ENCODE results near the gene FRAT1.

FRAT1 gene, protein sequence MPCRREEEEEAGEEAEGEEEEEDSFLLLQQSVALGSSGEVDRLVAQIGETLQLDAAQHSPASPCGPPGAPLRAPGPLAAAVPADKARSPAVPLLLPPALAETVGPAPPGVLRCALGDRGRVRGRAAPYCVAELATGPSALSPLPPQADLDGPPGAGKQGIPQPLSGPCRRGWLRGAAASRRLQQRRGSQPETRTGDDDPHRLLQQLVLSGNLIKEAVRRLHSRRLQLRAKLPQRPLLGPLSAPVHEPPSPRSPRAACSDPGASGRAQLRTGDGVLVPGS

DNA sequence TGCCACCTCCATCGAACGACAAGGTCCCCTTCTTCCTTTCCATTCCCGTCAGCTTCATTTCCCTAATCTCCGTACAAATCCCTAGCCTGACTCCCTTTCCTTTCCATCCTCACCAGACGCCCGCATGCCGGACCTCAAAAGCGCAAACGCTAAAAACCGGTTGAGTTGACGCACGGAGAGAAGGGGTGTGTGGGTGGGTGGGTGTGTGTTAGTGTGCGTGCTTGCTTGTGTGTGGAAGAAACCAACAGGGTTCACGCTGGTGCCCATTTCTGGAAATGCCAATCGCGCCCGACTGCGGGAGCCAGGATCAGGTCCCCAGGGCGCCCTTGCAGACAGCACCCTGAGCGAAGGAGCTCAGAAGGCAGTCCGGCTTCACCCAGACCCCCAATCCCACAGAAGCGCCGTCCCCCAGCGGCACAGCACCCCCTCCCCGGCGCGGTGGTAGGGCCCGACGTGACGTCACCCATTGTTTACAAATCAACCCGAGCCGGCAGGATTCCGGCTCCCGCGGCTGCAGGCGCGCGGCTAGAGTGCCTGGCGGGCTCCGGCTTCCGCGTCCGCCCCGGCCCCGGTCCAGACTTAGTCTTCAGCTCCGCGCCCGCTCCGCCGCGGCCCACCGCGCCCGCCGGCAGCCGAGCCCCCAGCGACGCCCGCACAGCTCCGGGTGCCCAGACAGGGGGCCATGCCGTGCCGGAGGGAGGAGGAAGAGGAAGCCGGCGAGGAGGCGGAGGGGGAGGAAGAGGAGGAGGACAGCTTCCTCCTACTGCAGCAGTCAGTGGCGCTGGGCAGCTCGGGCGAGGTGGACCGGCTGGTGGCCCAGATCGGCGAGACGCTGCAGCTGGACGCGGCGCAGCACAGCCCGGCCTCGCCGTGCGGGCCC, at the start of gene FRAT1:
Gene FRAT1, plus strand, starts transcription at position 500 of the 880 bp plus-strand sequence. Its CDS starts 183 bp downstream, at position 683.
- TF ChIP-seq CTCF (IDR thresholded peaks at IDR 0.05; ENCODE audit: low read depth, low read length): no peak
- H3K4me3 ChIP-seq (replicated peaks in 1 of 2; ENCODE audit: low read depth in 2 of 2, low read length in 2 of 2): peak within 1 kb of the TSS; percentile 66 to 69
- peak; percentile 91 to 95 for DNase-seq (ENCODE audit: low read depth in 2 of 2)

GRCh38 chr10:97270523-97271154, 48.4 kb upstream of the FRAT1 start:
- peak; percentile 63 to 64 for DNase-seq (ENCODE audit: low read depth in 2 of 2)
- no peak for TF ChIP-seq CTCF (IDR thresholded peaks at IDR 0.05; ENCODE audit: low read depth, low read length)
- no peak overlapping the region for H3K4me3 ChIP-seq (replicated peaks in 1 of 2; ENCODE audit: low read depth in 2 of 2, low read length in 2 of 2)

GRCh38 chr10:97273700-97274099, 45.4 kb upstream of the FRAT1 start:
- H3K4me3 ChIP-seq (replicated peaks in 1 of 2; ENCODE audit: low read depth in 2 of 2, low read length in 2 of 2): no peak overlapping the region
- no peak for DNase-seq (ENCODE audit: low read depth in 2 of 2)
- no peak for TF ChIP-seq CTCF (IDR thresholded peaks at IDR 0.05; ENCODE audit: low read depth, low read length)

DNA sequence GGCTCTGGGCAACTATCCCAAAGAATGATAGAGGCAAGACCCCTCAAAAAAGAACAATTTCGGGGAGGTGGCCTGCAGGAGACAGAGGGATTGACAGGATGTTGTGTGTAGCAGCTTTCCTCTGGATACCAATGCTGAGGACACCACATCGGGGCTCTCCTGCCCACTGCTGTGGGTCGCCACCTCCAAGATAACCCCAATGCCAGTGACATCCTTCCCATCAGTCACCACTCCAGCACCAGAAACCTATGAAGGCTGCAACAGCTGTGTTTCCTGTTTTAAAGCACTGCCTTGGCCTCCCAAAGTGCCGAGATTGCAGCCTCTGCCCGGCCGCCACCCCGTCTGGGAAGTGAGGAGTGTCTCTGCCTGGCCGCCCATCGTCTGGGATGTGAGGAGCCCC, 44.2 kb upstream of the FRAT1 start:
- no peak overlapping the region for H3K4me3 ChIP-seq (replicated peaks in 1 of 2; ENCODE audit: low read depth in 2 of 2, low read length in 2 of 2)
- TF ChIP-seq CTCF (IDR thresholded peaks at IDR 0.05; ENCODE audit: low read depth, low read length): no peak
- no peak for DNase-seq (ENCODE audit: low read depth in 2 of 2)

DNA sequence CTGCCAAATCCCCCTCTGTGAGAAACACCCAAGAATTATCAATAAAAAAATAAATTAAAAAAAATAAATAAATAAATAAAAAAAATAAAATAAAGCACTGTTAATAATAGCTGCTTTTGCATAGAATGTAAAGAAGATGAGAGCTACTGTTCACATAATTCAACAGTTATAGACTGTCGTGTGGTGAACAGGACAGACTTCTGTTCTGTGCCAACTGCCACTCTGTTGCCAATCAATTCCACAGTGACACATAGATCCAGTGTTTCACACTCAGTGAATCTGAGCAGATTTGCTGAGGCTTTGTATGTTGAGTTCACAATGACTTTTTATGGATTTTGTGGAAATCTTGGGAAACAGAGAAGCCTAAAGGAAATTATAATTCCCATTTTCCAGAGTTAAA, 41.5 kb upstream of the FRAT1 start:
- no peak overlapping the region for H3K4me3 ChIP-seq (replicated peaks in 1 of 2; ENCODE audit: low read depth in 2 of 2, low read length in 2 of 2)
- DNase-seq (ENCODE audit: low read depth in 2 of 2): no peak
- no peak for TF ChIP-seq CTCF (IDR thresholded peaks at IDR 0.05; ENCODE audit: low read depth, low read length)

DNA sequence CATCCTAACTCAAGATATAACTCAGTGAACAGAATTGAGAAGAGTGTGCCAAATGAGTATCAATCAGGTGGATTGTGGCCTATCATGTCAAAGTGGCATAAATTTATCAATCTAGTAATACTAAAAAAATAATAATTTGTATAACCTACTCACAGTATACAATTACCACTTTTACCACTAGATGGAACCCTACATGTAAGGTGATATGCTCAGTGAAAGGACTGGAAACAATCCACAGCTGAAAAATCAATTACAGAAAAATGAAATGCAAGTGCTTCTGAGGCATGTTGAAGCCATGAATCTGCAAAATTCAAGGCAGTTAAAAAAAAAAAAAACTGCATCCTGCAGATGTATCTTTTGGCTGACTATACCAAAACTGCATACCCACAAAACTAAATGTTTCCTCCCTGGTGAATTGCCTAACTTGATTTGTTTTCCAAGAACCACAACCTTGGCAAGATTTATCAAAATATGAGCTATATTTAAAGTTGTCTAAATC, 40.5 kb upstream of the FRAT1 start:
- DNase-seq (ENCODE audit: low read depth in 2 of 2): peak; percentile 95 to 96
- peak; percentile 49 for TF ChIP-seq CTCF (IDR thresholded peaks at IDR 0.05; ENCODE audit: low read depth, low read length)
- H3K4me3 ChIP-seq (replicated peaks in 1 of 2; ENCODE audit: low read depth in 2 of 2, low read length in 2 of 2): no peak overlapping the region
